H1 (cell line): Measurements from ENCODE around the gene SHLD1. TPM values are rescaled to one million over a fixed set of nuclear protein-coding genes. Genes with fewer than 3 reads are reported as not detected.

Source experiments
- CTCF ChIA-PET: fragments of 300-600 bp; sonication (Branson Sonifier 250); formaldehyde crosslinking; loops from one replicate; lab custom pipeline; 2021; ENCODE audit not compliant: partially characterized antibody; lab: Charles Lee
- POLR2A ChIA-PET: fragments of 300-600 bp; sonication (Branson Sonifier 250); formaldehyde crosslinking; loops from one replicate; lab custom pipeline; 2021; ENCODE audit warnings: inconsistent platforms; ENCODE audit not compliant: partially characterized antibody; lab: Charles Lee
- DNase-seq, 2 experiments: peaks; one replicate each; pipeline versions ENCODE4 v3.0.0 to v3.0.0-alpha.2; 2010 to 2022; ENCODE audit warnings: low spot score in 2 of 2, low read depth in 1 of 2, mixed read lengths in 1 of 2
- FAIRE-seq: peaks from 2 replicates; lab custom pipeline; 2011; peaks lifted over from hg19 to GRCh38; lab: Jason Lieb, UNC
- H2AFZ ChIP-seq: 2 replicates; pipeline ENCODE4 v1.8.1; 2012; ENCODE audit warnings: low read length, inconsistent platforms
- H2AK5ac ChIP-seq: 2 replicates; pipeline ENCODE4 v1.6.1; 2013; ENCODE audit warnings: low read depth, low read length
- H2BK120ac ChIP-seq: replicated peaks from 2 replicates; pipeline ENCODE3; 2013; ENCODE audit warnings: low read depth, low read length, inconsistent platforms
- H2BK12ac ChIP-seq: 2 replicates; pipeline ENCODE4 v1.6.1; 2013; ENCODE audit warnings: low read depth, low read length
- H2BK15ac ChIP-seq: 2 replicates; pipeline ENCODE4 v1.6.1; 2013; ENCODE audit warnings: low read length
- H2BK20ac ChIP-seq: 2 replicates; pipeline ENCODE4 v1.6.1; 2013; ENCODE audit warnings: low read length
- H2BK5ac ChIP-seq: 2 replicates; pipeline ENCODE4 v1.6.1; 2013; ENCODE audit warnings: low read depth, low read length
- H3K14ac ChIP-seq: 2 replicates; pipeline ENCODE4 v1.6.1; 2013; ENCODE audit warnings: inconsistent platforms; ENCODE audit not compliant: insufficient read length
- H3K18ac ChIP-seq: 2 replicates; pipeline ENCODE4 v1.6.1; 2013; ENCODE audit warnings: low read length; ENCODE audit errors: extremely low read depth
- H3K23ac ChIP-seq: 2 replicates; pipeline ENCODE4 v1.6.1; 2013; ENCODE audit warnings: inconsistent platforms; ENCODE audit not compliant: insufficient read length
- H3K23me2 ChIP-seq: 2 replicates; pipeline ENCODE4 v1.6.1; 2013; ENCODE audit warnings: low read depth, low read length
- H3K27ac ChIP-seq: 2 replicates; pipeline ENCODE4 v1.6.1; 2011; ENCODE audit warnings: low read depth, low read length, inconsistent platforms
- H3K27me3 ChIP-seq, 4 experiments: replicated peaks in 1 of 4; 1 replicate in 1 of 4; 2 replicates in 3 of 4; pipeline versions ENCODE4 v1.6.1 to v1.8.1; 2011 to 2013; ENCODE audit warnings: low read length in 3 of 4, mild to moderate bottlenecking in 3 of 4, inconsistent platforms in 2 of 4, mixed read lengths in 2 of 4, moderate library complexity in 1 of 4; ENCODE audit not compliant: control insufficient read depth in 3 of 4, insufficient read depth in 3 of 4; ENCODE audit errors: extremely low read depth in 1 of 4
- H3K36me3 ChIP-seq, 4 experiments: 2 replicates each; pipeline versions ENCODE4 v1.6.1 to v1.8.1; 2011 to 2013; ENCODE audit warnings: mild to moderate bottlenecking in 4 of 4, low read length in 3 of 4, moderate library complexity in 2 of 4, control low read depth in 1 of 4, inconsistent platforms in 1 of 4; ENCODE audit not compliant: insufficient read depth in 4 of 4, control insufficient read depth in 2 of 4
- H3K4ac ChIP-seq: replicated peaks from 2 replicates; pipeline ENCODE3; 2013; ENCODE audit warnings: low read length, low read depth, mixed read lengths, inconsistent platforms; ENCODE audit not compliant: insufficient read length
- H3K4me1 ChIP-seq, 4 experiments: replicated peaks in 1 of 4; 1 replicate in 1 of 4; 2 replicates in 3 of 4; pipeline versions ENCODE4 v1.6.1 to v1.8.1; 2011 to 2013; ENCODE audit warnings: low read length in 3 of 4, inconsistent platforms in 2 of 4, mixed read lengths in 1 of 4; ENCODE audit not compliant: insufficient read depth in 4 of 4, control insufficient read depth in 3 of 4
- H3K4me2 ChIP-seq, 2 experiments: 2 replicates each; pipeline versions ENCODE4 v1.6.1 to v1.8.1; 2011 to 2013; ENCODE audit warnings: low read depth in 2 of 2, low read length in 2 of 2, control low read depth in 1 of 2, inconsistent platforms in 1 of 2, mild to moderate bottlenecking in 1 of 2; ENCODE audit not compliant: insufficient read depth in 1 of 2
- H3K4me3 ChIP-seq, 4 experiments: fragments of 200-600, 300-600 bp in 1 of 4; sonication (generic), shearing (Covaris generic), sonication (Bioruptor Twin) in 1 of 4; 2 replicates each; pipeline versions ENCODE4 v1.5.1 to v1.8.1; 2011 to 2016; ENCODE audit warnings: low read length in 4 of 4, low read depth in 3 of 4, control low read depth in 2 of 4, inconsistent platforms in 2 of 4, mild to moderate bottlenecking in 2 of 4, mixed read lengths in 1 of 4, moderate library complexity in 1 of 4; ENCODE audit not compliant: insufficient read depth in 2 of 4; ENCODE audit errors: extremely low read depth in 1 of 4
- H3K56ac ChIP-seq: replicated peaks from 2 replicates; pipeline ENCODE3; 2013; ENCODE audit warnings: low read depth, mild to moderate bottlenecking, mixed read lengths, low read length, inconsistent platforms; ENCODE audit not compliant: insufficient read length
- H3K79me1 ChIP-seq: 2 replicates; pipeline ENCODE4 v1.6.1; 2013; ENCODE audit warnings: low read depth, low read length, control low read depth
- H3K79me2 ChIP-seq, 2 experiments: 2 replicates each; pipeline versions ENCODE4 v1.6.1 to v1.8.1; 2012 to 2013; ENCODE audit warnings: low read length in 2 of 2, mild to moderate bottlenecking in 2 of 2, inconsistent platforms in 1 of 2; ENCODE audit not compliant: insufficient read depth in 2 of 2, control insufficient read depth in 1 of 2
- H3K9ac ChIP-seq, 4 experiments: replicated peaks in 1 of 4; 1 replicate in 1 of 4; 2 replicates in 3 of 4; pipeline versions ENCODE4 v1.6.1 to v1.8.1; 2011 to 2013; ENCODE audit warnings: low read depth in 3 of 4, low read length in 3 of 4, control low read depth in 2 of 4, mild to moderate bottlenecking in 2 of 4, moderate library complexity in 2 of 4, inconsistent platforms in 1 of 4; ENCODE audit errors: extremely low read depth in 1 of 4
- H3K9me3 ChIP-seq, 2 experiments: 2 replicates each; pipeline versions ENCODE4 v1.6.1 to v1.8.1; 2012 to 2013; ENCODE audit warnings: mild to moderate bottlenecking in 2 of 2, moderate library complexity in 2 of 2, control low read depth in 1 of 2, inconsistent platforms in 1 of 2, low read depth in 1 of 2, low read length in 1 of 2, mixed read lengths in 1 of 2; ENCODE audit not compliant: insufficient read depth in 2 of 2
- H4K20me1 ChIP-seq, 2 experiments: replicated peaks in 1 of 2; 2 replicates each; pipeline versions ENCODE3 to v1.8.1; 2011 to 2013; ENCODE audit warnings: inconsistent platforms in 2 of 2, low read length in 2 of 2, mild to moderate bottlenecking in 1 of 2; ENCODE audit not compliant: insufficient read depth in 2 of 2, control insufficient read depth in 1 of 2
- H4K5ac ChIP-seq: 2 replicates; pipeline ENCODE4 v1.6.1; 2013; ENCODE audit warnings: low read length, low read depth, mixed read lengths, inconsistent platforms; ENCODE audit not compliant: insufficient read length
- H4K8ac ChIP-seq: 2 replicates; pipeline ENCODE4 v1.8.0; 2013; ENCODE audit warnings: mild to moderate bottlenecking, moderate library complexity, low read length, inconsistent platforms; ENCODE audit not compliant: insufficient read depth; ENCODE audit errors: extremely low read depth
- H4K91ac ChIP-seq: replicated peaks from 2 replicates; pipeline ENCODE3; 2013; ENCODE audit warnings: low read length, mixed read lengths, inconsistent platforms; ENCODE audit not compliant: insufficient read length
- CHD2 ChIP-seq: IDR thresholded peaks from 2 replicates; pipeline ENCODE4 v1.6.1; 2012; ENCODE audit warnings: low read length, improper control_type of control experiment
- CREB1 ChIP-seq: IDR thresholded peaks from 2 replicates; pipeline ENCODE4 v1.6.1; 2012; ENCODE audit warnings: inconsistent platforms
- EGR1 ChIP-seq: IDR thresholded peaks from 2 replicates; pipeline ENCODE4 v1.6.1; 2011; ENCODE audit warnings: low read depth, low read length, borderline replicate concordance
- HDAC2 ChIP-seq, 2 experiments: fragments of 300-600 bp in 1 of 2; sonication (generic) in 1 of 2; IDR thresholded peaks; 2 replicates each; pipeline ENCODE4 v1.6.1; 2011 to 2012; ENCODE audit warnings: low read depth in 2 of 2, low read length in 2 of 2, mild to moderate bottlenecking in 2 of 2, moderate library complexity in 2 of 2, borderline replicate concordance in 1 of 2, inconsistent platforms in 1 of 2
- JUN ChIP-seq: IDR thresholded peaks from 2 replicates; pipeline ENCODE4 v1.6.1; 2011; ENCODE audit warnings: low read depth, mild to moderate bottlenecking, improper control_type of control experiment, low read length
- NRF1 ChIP-seq: IDR thresholded peaks from 2 replicates; pipeline ENCODE4 v1.6.1; 2011; ENCODE audit warnings: mild to moderate bottlenecking, low read depth, low read length, improper control_type of control experiment
- SIN3A ChIP-seq, 2 experiments: IDR thresholded peaks in 1 of 2; conservative IDR thresholded peaks in 1 of 2; 2 replicates each; pipeline ENCODE4 v1.6.1; 2011 to 2012; ENCODE audit warnings: low read length in 2 of 2, improper control_type of control experiment in 1 of 2, low read depth in 1 of 2, mild to moderate bottlenecking in 1 of 2
- SUZ12 ChIP-seq: fragments of 200-600 bp; sonication (generic); IDR thresholded peaks from 2 replicates; pipeline ENCODE4 v1.6.1; 2012; ENCODE audit warnings: mild to moderate bottlenecking, inconsistent platforms, low read length, moderate library complexity, mixed read lengths
- TCF12 ChIP-seq: IDR thresholded peaks from 2 replicates; pipeline ENCODE4 v1.6.1; 2011; ENCODE audit warnings: low read depth, mild to moderate bottlenecking, low read length
- YY1 ChIP-seq: IDR thresholded peaks from 2 replicates; pipeline ENCODE4 v1.6.1; 2011; ENCODE audit warnings: low read depth, mild to moderate bottlenecking, low read length
- WGBS, 2 experiments: shearing (Covaris generic) in 1 of 2; methylation state at CpG; one replicate each; pipeline versions ENCODE4 v1.1.6 to v1.1.7; 2013 to 2015; ENCODE audit warnings: low lambda C conversion rate in 2 of 2, mixed read lengths in 2 of 2, inconsistent platforms in 1 of 2, low coverage in 1 of 2, missing lambda C conversion rate in 1 of 2; ENCODE audit not compliant: insufficient replicate concordance in 2 of 2, insufficient coverage in 1 of 2, insufficient read length in 1 of 2; ENCODE audit errors: extremely low coverage in 1 of 2, missing lambda C conversion rate in 1 of 2; 5-methylcytosine and 5-hydroxymethylcytosine counted together
- polyA plus RNA-seq, 7 experiments: library from polyadenylated mRNA; depleted of rRNA in 3 of 7; stranded (reverse) in 5 of 7; unstranded in 2 of 7; fragments of >200 nt in 5 of 7; fragments of 200-250 nt in 2 of 7; gene quantifications; 1 replicate in 5 of 7; 2 replicates in 1 of 7; 4 replicates in 1 of 7; pipeline versions ENCODE4 v1.2.1 to v1.2.3, GENCODE V29; 2011 to 2013; ENCODE audit warnings: missing spikeins in 2 of 7, mixed read lengths in 2 of 7
- total RNA-seq: library from RNA; stranded (reverse); fragmentation: NEBNext Ultra II Directional; extraction: Animal tissue kit (Norgen Biotek cat#: 25700); gene quantifications from 2 replicates; pipeline ENCODE4 v1.2.1, GENCODE V29; 2021
- TF ChIP-seq, protein P1 (sequence below): IDR thresholded peaks from 2 replicates; pipeline ENCODE4 v1.6.1; 2012; ENCODE audit warnings: low read length, inconsistent platforms
- TF ChIP-seq, protein P2 (sequence below): IDR thresholded peaks from 2 replicates; pipeline ENCODE4 v1.6.1; 2012; ENCODE audit warnings: inconsistent platforms

SHLD1 gene
- total and polyA plus RNA-seq, 2 of the 8 experiments (the other 6 are each of a cell fraction or from before 2014, with no cell fraction given), result 4.2 to 6.5 TPM

DNA sequence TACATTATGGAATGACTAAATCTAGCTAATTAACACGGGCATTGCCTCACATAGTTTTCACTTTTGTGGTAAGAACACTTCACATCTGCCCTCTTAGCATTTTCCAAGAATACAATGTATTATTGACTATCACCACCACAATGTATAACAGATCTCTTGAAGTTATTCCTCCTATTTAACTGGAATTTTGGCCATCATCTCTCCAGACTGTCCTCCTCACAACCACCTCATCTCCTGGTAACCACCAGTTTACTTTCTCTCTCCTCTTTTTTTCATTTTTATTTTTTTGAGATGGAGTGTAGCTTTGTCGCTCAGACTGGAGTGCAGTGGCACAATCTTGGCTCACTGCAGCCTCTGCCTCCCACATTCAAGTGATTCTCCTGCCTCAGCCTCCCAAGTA lies 8.2 kb upstream of the SHLD1 start:
- Histone ChIP-seq H2BK12ac (no peak overlapping the region), H3K4ac (no peak overlapping the region), H3K4me2 (no peak overlapping the region), H3K4me3 (no peak overlapping the region), H2AFZ (no peak overlapping the region), H3K9ac (no peak overlapping the region), H3K23me2 (no peaks in the 10 kb centered on the region), H3K4me1 (no peaks in the 10 kb centered on the region), H3K27me3 (no peaks in the 10 kb centered on the region), H2BK5ac (no peak overlapping the region), H3K79me2 (no peaks in the 10 kb centered on the region), H2BK15ac (no peak overlapping the region), H4K20me1 (no peaks in the 10 kb centered on the region), H3K23ac (no peak overlapping the region), H2AK5ac (no peak overlapping the region), H3K36me3 (no peaks in the 10 kb centered on the region), H4K5ac (no peak overlapping the region), H4K8ac (no peak overlapping the region), H3K14ac (no peak overlapping the region), H3K79me1 (no peaks in the 10 kb centered on the region), H3K9me3 (no peaks in the 10 kb centered on the region), H3K56ac (no peak overlapping the region), H3K18ac (no peak overlapping the region), H2BK120ac (no peak overlapping the region), H3K27ac (no peak overlapping the region), H2BK20ac (no peak overlapping the region), H4K91ac (no peak overlapping the region)
- 83% methylated on average over 2 of the region's 2 CpGs; no CpG with 5 or more reads in 1 of the 2 experiments for WGBS, 2 experiments
- TF ChIP-seq CREB1 (no peak), HDAC2 (IDR thresholded peaks at IDR 0.05; ENCODE audit: borderline replicate concordance in 1 of 2, low read depth in 2 of 2, low read length in 2 of 2) (no peak), YY1 (no peak), SUZ12 (no peak), CHD2 (no peak), EGR1 (no peak), JUN (no peak), NRF1 (no peak), TCF12 (no peak), SIN3A (conservative IDR thresholded peaks at IDR 0.05 in 1 of 2, IDR thresholded peaks at IDR 0.05 in 1 of 2; ENCODE audit: low read depth in 1 of 2, low read length in 2 of 2) (no peak)
- TF ChIP-seq, protein P1, sequence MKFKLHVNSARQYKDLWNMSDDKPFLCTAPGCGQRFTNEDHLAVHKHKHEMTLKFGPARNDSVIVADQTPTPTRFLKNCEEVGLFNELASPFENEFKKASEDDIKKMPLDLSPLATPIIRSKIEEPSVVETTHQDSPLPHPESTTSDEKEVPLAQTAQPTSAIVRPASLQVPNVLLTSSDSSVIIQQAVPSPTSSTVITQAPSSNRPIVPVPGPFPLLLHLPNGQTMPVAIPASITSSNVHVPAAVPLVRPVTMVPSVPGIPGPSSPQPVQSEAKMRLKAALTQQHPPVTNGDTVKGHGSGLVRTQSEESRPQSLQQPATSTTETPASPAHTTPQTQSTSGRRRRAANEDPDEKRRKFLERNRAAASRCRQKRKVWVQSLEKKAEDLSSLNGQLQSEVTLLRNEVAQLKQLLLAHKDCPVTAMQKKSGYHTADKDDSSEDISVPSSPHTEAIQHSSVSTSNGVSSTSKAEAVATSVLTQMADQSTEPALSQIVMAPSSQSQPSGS, result no peak
- TF ChIP-seq, protein P2, sequence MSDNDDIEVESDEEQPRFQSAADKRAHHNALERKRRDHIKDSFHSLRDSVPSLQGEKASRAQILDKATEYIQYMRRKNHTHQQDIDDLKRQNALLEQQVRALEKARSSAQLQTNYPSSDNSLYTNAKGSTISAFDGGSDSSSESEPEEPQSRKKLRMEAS, result no peak
- FAIRE-seq, result no peak
- POLR2A ChIA-PET, result no interaction called here
- DNase-seq, result no peak
- CTCF ChIA-PET, result interaction anchor here (1.6 kb wide), 1 partner anchor 46 kb away, joined by 6 read pairs; no protein-coding TSS in a partner anchor
